Activated T-helper 1 cell treated with anti-CD3 and anti-CD28 coated beads, Interleukin-2, amount 50 U/mL, for 16 hours (primary cell): Measurements from ENCODE around the gene TRAPPC10.

Source experiments
- DNase-seq, 2 donors: peaks; one replicate each; pipeline ENCODE4 v3.0.0-alpha.2; 2020; ENCODE audit warnings: low read depth in 1 of 2, low spot score in 1 of 2

Gene TRAPPC10

DNA sequence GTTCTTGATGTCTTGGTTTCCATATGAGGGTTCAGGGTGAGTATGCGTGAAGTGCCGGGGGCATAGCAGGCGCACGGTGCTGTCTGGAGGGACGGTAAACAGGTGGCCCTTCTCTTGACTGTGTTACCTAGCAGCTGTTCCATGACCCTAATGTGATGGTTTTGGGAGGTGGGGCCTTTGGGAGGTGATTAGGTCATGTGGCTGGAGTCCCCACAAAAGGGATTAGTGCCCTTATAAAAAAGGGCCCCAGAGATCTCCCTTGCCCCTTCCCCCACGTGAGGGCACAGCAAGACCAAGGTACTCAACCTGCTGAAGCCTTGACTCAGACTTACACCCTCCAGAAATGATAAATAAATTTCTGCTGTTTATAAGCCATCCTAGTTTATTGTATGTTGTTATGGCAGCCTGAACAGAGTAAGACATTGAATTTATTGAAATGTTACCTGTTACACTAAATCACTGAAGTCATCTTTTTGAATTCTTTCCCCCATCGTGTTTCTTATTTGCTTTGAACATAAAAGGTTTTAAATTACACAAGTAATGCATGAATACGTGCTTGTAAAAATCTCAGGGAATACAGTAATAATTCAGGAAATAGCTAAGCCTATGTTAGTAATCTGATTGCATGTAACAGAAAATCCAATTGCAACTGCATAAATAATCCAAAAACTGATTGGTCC is 15.6 kb downstream of the TRAPPC10 start:
- no peak for DNase-seq

DNA sequence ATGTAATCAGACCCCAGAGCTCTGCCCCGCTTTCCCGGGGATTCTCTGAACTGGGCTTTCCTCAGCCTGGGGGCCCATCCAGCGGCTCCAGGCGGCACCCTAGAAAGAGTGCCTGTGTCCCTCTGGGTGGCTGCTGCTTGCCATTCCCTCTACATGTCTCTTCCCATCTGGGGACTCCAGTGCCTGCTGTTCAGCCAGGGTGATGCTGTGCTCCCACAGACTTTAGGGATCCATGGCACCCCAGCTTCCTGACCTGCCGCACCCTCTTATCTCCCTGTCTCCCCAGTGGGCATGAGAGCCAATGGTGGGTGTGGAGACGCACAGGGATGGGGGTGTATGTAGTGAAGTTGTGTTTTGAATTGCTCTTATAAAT is 16.2 kb downstream of the TRAPPC10 start:
- no peak for DNase-seq

DNA sequence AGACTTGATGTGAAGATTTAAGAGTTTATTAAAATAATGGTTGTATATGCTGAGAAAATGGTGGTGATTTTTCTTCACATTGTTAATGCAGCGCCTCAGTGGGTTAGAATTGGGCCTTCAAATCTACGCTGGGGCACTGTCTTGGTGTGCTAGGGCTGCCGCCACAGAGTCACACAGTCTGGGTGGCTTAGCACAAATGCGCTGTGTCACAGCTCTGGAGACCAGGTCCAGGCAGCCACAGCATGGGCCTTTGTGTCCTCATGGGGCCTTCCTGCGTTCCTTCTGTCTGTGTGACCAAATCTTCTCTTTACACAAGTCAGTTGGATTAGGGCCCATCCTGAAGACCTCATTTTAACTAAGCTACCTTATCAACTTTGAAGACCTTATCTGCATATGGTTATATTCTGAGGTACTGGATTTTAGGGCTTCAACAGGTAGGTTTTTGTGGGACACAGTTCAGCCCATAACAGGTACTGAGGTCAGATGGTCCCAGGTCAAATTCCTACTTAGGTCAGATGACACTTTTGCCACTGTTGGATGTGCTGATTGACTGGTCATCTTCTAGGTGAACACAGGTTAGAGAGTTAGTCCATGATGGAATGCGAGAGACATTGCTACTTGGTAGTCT is 17.5 kb downstream of the TRAPPC10 start:
- no peak for DNase-seq

DNA sequence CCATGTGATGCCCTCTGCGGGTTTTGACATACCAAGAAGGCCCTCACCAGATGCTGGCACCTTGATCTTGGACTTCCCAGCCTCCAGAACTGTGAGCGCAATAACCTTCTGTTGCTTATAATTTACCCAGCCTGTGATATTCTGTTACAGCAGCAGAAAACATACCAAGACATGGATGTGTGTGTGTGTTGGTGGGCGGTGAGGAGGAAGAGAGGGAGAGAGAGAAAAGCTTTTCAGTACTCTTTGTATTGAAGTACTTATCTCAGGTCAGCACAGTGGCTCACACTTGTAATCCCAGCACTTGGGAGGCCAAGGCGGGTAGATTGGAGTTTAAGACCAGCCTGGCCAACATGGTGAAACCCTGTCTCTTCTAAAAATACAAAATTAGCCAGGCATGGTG is 23.1 kb downstream of the TRAPPC10 start:
- no peak for DNase-seq

DNA sequence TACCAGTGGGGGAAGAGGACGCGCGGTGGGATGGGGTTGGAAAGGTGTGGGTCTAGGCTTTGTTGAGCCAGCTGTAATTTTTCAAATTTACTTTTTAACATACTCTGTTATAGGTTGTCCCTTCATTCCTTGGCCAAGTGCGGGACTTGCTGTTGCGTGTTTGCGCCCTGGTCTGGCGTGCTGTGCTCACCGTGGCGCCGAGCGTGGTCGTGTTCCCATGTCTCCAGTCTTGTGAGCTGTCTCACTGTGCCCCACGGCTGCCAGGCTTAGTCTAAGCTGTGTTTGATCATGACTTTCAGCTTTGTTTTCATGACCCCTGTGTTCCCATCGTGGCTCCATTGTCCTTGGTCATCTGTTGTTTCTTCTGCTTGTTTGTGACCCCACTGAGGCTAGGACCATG is 26.0 kb downstream of the TRAPPC10 start:
- no peak for DNase-seq

DNA sequence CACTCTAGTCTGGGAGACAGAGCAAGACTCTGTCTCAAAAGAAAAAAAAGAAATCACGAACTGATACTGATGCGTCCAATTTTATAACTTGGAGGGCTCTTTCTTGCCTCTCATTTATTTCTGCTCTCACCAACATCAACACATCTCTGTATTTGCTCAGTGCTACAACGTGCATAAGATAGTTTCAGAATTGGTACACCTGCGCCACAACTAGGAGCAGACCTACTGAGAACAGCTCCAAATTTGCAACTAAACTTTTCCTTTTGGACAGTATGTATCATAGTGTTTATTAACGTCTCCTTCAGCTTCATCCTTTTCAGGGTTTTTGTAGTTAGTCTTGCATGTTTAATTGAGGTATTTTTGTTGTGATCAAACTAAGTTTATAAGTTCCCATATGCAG is 27.7 kb downstream of the TRAPPC10 start:
- DNase-seq, result no peak

DNA sequence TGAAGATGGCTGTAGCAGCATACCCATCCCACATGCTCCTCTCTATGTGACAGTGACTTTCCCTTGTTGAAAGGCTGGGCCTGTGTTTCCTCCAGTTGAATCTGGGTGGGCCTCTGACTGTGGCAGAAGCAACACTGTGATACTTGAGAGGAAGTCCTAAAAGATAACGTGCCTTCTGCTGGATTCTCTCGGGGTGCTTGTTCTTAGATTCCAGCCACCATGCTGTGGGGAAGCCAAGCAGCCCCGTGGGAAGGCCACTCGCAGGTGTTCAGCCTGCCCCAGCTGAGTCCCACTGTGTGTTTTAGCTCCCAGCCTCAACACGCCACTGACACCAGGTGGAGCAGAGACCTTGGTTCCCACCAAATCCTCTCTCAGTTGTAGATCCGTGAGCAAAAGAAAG is 31.5 kb downstream of the TRAPPC10 start:
- DNase-seq, result no peak

DNA sequence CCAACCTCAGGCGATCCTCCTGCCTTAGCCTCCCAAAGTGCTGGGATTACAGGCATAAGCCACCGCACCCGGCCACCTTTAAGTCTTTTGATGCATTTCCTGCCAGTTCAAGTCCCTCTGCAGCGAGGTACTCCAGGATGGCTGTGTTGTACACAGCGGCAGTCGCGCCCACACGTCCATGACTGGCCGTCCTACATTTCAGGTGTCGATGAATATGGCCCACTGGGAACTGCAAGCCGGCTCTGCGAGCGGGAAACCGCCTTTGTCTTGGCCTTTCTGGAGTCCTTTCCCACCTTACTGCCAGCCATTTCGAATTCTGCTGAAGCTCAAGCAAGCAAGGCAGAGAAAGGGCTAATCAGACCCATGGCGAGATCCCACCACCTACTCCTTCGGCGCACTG is 34.6 kb downstream of the TRAPPC10 start:
- DNase-seq, result no peak

DNA sequence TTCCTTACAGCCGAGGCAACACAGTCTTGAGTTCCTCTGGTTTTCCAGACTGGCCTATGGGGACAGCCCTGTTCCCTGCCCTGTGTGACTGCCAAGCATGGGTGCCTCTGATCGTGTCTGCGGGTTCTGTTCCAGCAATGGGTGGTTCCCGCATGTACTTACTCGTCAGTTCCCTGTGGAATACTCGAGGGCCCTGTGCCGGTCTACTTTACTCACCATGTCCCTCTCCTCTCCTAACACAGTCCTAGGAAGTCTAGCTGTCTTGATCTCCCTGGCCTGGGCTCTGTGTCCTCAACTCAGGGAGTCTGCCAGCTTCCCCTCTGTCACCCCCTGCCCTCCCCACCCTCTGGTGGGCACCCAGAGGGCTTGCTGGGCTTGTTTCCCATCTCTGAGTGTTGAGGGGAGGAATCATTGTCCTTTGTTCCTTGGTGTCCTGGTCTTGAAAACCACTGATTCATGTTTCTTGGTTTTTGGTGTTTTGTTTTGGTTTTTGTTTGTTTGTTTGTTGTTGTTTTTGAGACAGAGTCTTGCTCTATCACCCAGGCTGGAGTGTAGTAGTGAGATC is 36.0 kb downstream of the TRAPPC10 start:
- DNase-seq, result no peak

DNA sequence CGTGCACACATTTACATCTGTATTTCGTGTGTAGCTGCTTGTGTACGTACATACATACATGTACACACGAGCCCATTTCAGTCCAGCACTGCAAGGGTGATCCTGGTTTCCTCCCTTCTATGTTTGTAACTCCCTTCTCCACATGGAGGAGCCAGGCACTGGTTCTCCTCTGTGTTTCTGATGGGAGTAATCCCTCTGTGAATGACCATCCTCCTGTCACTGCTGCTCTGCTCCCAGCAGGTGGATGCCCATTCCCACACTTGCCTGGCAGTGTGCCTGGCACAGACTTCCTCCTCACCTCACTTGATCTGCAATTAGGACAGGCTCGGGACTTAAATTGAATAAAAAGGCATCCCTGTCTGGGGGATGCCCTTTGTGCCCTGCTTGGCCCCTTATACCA is 37.1 kb downstream of the TRAPPC10 start:
- DNase-seq, result no peak

DNA sequence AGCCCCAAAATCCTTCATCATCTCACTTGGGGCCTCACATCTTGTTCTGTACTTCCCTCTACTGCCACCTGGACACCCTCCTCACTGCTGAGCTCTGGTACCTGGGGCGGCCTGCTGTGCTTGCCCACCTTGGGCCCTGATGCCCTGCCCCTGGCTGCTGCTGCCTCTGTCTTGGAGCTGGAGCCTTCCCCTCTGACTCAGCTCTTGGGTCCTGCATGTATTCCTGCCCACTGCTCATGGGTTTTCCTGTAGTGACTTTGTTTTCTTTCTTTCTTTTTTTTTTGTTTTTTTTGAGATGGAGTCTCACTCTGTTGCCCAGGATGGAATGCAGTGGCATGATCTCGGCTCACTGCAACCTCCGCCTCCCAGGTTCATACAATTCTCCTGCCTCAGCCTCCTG is 37.5 kb downstream of the TRAPPC10 start:
- no peak for DNase-seq

DNA sequence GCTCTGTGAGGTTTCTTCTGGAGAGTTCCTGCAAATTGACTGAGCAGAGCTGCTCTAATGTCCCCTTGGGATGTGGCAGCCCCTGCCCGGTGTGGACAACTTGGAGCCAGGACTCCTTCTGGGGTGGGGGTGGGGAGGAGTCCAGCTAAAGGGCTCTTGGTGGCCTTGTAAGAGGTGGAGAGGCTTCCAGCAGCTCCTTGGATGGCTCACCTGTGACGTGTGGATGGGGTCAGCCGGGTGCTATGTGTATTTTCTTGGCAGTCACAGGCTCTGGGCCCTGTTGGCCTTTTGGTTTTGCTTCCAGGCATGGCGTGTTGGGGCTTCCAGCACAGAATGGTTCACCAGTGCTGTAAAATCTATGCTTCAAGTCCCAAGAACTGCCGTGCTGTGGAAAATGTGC is 38.2 kb downstream of the TRAPPC10 start:
- no peak for DNase-seq

DNA sequence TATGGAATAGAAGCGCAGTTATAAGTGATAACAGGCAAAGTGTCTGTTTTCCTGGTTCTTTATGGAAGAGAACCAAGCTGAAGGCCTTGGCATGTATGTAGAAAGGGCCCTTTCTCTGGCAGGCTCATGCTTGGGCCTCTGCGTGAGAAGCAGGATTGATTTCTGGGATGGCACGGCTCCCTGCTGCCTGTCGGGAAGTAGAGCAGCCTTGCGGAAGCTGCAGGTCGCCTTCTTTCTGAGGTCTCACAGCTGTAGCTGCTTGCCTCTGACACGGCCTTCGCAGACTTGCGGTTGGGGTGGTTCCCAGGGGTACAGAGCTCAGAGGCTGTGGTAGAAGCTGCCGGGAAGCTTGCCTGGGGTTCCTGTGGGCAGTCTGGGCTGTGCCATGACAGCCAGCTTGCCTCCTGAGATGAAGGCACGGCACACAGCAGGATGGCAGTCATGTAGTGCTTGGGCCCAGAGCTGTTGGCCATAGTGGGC is 39.4 kb downstream of the TRAPPC10 start:
- no peak for DNase-seq

DNA sequence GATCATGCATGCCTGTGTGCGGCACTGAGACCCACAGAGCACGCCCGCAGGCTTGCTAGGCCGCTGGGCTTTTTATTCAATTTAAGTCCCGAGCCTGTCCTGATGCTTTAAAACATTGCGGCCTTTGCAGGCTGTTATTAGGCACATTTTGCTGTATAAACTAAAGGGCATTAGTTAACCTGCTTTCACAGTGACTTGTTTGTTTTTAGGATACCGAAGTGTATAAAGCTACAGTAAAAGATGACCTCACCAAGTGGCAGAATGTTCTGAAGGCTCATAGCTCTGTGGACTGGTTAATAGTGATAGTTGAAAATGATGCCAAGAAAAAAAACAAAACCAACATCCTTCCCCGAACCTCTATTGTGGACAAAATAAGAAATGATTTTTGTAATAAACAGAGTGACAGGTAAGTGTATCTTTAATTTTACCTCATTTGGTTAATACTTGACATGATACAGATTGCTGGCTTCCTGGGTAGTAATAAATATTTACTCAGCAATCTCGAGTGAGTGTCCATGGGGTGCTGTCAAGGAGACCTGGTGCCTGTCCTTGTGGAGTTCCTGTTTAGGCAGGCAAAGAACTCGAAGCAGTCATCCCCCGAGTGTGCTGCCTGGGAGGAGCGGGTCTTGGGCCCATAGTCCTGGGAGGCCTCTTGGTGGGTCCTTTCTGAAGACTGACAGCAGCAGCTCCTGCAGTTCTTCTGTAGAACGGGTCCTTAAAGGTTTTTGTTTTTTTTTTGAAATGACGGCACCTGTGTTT is 40.1 kb downstream of the TRAPPC10 start:
- DNase-seq, result no peak

DNA sequence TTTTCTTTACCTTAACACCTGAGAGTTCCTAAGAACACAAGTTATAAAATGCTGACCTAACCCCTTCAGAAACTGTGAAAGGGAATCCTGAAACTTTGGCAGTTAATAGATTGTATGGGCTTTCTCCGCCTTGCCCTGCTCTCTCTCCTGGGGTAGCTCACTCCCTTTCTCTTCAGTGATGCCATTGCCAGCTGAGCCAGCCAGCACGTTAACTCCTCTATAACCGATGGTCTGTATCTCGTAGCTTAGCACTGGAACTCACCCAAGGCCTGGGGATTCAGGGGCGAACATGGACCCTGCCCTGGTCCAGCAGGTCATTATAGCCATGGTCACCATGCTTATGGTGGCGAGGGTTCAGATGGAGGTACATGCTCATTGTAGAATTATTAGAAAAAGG is 40.7 kb downstream of the TRAPPC10 start:
- no peak for DNase-seq

DNA sequence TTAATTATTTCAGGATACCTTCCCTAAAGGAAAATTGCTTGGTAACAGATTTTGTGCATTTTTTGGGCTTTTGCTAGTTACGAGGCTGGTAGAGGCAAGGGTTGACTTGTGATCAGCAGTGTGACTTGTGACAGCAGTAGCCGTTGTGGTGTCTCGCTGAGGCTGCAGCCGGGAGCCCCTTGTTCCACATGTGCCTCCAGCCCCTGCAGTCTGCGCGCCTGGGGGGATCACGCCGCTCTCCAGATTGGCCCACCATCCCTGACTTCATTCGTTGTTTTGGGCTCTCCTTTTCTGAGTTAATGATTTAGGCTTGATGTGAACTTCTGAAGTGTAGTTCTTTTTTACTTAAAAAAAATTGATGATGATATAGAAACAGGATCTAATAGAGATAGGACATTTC is 41.5 kb downstream of the TRAPPC10 start:
- DNase-seq, result no peak

DNA sequence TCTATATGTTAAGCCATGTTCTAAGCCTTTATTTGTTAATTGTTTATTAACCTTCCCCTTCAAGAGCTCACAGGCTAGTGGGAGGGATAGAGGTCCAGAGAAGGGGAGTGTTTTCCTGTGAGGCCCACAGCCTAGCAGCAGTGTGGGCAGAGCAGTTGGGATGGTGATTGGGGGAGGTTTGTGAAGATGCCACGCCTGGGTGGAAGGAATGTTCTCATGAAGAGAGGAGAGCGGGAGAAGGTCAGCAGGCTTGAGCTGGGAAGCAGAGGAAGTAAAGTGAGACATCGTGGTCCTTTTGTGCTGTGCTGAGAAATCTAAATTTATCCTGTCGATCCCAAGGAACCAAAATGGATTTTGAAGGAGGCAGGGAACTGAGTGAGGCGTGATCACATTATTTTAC is 42.6 kb downstream of the TRAPPC10 start:
- no peak for DNase-seq

DNA sequence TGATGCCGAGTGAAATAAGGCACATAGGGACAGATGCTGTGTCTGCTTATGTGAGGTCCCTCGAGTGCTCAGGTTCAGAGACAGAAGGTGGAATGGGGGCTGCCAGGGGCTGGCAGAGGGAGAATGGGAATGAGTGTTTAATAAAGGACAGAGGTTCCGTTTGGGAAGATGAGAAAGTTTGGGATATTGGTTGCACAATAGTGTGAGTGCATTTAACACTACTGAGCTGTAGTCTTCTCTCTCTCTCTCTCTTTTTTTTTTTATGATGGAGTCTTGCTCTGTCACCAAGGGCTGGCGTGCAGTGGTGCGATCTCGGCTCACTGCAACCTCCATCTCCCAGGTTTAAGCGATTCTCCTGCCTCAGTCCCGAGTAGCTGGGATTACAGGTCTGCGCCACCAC is 44.9 kb downstream of the TRAPPC10 start:
- DNase-seq, result no peak

DNA sequence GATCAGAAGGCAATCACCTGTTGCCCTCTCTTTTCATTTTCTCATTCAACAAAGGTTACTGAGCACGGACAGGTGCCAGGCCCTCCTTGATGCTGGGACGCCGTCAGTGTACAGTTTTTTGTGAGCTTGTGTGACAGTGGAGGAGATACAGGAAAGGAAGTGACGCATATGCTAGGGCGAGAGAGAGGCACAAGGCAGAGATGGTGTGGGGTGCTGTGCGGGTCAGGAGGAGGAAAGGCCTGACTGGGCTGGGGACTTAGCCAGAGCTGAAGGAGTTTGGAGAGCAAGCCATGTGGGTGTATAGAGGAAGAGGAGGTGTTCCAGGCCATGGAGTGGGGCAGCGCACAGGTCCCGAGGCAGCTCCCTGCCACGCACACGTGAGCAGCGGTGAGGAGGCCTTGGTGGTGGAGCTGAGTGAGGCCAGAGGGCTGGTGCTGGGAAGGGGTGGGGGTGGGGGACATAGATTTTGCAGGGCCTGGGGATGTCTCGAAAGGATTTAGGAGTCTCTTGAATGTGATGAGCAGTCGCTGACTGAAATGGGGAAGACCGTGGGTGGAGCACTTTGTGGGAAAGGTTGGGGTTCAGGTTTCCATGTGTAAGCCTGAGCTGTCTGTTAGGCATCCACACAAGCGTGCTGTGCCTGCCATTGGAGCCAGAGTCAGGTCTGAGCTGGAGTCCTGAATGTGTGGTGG is 46.0 kb downstream of the TRAPPC10 start:
- DNase-seq, result peak in 1 of 2 donors; percentile 15

DNA sequence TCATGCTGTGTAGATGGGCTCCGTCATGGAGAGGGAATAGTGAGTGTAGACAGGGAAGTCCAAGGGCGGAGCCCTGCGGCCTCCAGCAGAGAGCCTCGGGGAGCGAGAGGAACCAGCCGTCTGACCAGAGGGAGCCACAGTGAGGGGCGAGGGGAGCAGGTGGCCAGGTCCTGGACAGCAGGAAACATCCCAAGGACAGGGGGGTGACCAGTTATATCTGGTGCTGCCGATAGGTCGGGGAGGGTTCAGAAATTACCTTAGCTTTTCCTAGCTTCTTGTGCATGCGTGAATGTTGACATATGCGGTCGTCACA is 46.5 kb downstream of the TRAPPC10 start:
- no peak for DNase-seq

DNA sequence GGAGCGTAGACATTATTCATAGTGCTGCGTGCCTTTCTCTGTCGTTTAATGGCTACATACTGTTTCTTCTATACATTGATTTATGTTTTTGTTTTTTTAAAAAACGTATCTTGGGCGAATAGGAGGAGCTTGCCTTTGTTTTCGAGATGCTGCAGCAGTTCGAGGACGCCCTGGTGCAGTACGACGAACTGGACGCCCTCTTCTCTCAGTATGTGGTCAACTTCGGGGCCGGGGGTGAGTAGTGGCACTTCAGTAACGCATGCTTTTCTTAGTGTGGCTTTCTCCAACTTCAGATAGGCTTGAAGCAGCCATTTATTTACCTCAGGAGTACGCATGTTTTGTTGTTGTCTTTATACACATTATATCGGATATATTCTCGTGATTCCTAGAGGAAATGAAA is 46.9 kb downstream of the TRAPPC10 start:
- no peak for DNase-seq

DNA sequence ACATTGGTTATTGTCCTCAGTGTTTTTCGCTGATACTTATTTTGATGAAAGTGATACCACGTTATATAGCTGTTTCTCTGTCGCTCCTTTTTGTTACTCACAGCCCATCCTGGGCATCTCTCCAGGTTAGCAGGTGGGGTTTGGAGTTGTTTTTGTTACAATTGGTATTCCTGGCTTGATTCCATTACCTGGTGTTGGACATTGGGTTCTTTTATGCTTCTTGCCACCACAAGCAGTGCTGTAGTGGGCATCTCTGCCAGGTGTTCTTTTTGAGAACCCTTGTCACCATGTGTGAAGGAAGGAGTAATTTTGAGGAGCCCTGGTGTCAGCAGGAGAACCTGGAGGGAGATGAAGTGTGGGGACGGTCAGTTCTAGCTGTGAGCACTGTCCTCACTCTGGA is 47.6 kb downstream of the TRAPPC10 start:
- DNase-seq, result no peak
